ENCODE measurements around the gene RSPH6A.

DNA sequence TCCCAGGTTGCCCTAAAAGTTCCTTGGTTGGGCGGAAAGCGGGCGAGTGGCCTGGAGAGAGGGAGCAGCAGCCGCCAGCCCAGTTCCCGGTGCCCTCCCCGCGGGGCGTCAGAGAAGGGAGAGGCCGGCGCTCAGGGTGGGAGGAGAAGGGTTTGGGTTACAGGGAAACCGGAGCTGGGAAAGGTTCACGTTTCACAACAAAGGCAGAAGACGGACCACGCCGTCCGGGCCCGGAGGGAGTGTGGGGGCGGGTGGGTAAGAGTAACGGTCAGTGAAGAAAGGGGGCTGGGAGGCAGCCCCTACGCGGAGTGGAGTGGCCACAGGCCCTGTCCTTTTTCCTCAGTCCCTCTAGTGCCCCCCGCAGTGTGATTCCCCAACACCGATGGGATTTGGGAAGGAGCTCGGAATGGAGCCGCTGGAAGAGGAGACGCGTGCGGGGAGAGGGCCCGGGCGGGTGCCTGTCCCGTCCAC is 47.7 kb downstream of the RSPH6A start:
- TF ChIP-seq, protein P1, sequence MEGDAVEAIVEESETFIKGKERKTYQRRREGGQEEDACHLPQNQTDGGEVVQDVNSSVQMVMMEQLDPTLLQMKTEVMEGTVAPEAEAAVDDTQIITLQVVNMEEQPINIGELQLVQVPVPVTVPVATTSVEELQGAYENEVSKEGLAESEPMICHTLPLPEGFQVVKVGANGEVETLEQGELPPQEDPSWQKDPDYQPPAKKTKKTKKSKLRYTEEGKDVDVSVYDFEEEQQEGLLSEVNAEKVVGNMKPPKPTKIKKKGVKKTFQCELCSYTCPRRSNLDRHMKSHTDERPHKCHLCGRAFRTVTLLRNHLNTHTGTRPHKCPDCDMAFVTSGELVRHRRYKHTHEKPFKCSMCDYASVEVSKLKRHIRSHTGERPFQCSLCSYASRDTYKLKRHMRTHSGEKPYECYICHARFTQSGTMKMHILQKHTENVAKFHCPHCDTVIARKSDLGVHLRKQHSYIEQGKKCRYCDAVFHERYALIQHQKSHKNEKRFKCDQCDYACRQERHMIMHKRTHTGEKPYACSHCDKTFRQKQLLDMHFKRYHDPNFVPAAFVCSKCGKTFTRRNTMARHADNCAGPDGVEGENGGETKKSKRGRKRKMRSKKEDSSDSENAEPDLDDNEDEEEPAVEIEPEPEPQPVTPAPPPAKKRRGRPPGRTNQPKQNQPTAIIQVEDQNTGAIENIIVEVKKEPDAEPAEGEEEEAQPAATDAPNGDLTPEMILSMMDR (IDR thresholded peaks at IDR 0.05), result no peak
- peak in 1 of 2 donors; percentile 32 for TF ChIP-seq POLR2A (IDR thresholded peaks at IDR 0.05)
